Body of pancreas (tissue), 4 donors: ENCODE measurements around the gene WWOX. TPM values are rescaled to one million over a fixed set of nuclear protein-coding genes. Genes with fewer than 3 reads are reported as not detected.
A peak's percentile ranks its signal among the peaks of the same experiment; 100 is the strongest.

Experiments
- ATAC-seq: fragments of 150-250 bp; one replicate; pipeline ENCODE4 v1.9.1; 2016
- DNase-seq, 4 donors: peaks; one replicate each; pipeline ENCODE4 v3.0.0-alpha.2; 2019
- H3K27ac ChIP-seq, 4 donors: fragments of 200-600 bp; sonication (generic); 1 replicate in 3 of 4; 2 replicates in 1 of 4; pipeline versions ENCODE4 v1.5.1 to v1.6.1; 2016 to 2019; ENCODE audit warnings: mild to moderate bottlenecking in 1 of 4, mixed read lengths in 1 of 4, moderate library complexity in 1 of 4
- H3K27me3 ChIP-seq, 2 donors: fragments of 200-600 bp; sonication (generic); one replicate each; pipeline ENCODE4 v1.6.0; 2016; ENCODE audit warnings: mild to moderate bottlenecking in 1 of 2
- H3K36me3 ChIP-seq, 2 donors: fragments of 200-600 bp; sonication (generic); replicated peaks in 1 of 2; 2 replicates each; pipeline ENCODE4 v1.5.1; 2016; ENCODE audit warnings: low read depth in 2 of 2; ENCODE audit not compliant: insufficient read depth in 1 of 2
- H3K4me1 ChIP-seq: fragments of 200-600 bp; sonication (generic); one replicate; pipeline ENCODE4 v1.6.0; 2016
- H3K4me3 ChIP-seq, 2 donors: fragments of 200-600 bp; sonication (generic); 1 replicate in 1 of 2; 2 replicates in 1 of 2; pipeline ENCODE4 v1.5.1; 2016 to 2019
- H3K9me3 ChIP-seq, 3 donors: fragments of 200-600 bp; sonication (generic); 1 replicate in 2 of 3; 2 replicates in 1 of 3; pipeline ENCODE4 v1.5.1; 2016
- POLR2A ChIP-seq, 3 donors: fragments of 450-650 bp; IDR thresholded peaks; one replicate each; pipeline ENCODE4 v1.6.1; 2016; ENCODE audit warnings: antibody characterized with exemption in 3 of 3, mild to moderate bottlenecking in 2 of 3
- WGBS, 2 donors: methylation state at CpG; one replicate each; pipeline ENCODE4 v1.1.5; 2017; 5-methylcytosine and 5-hydroxymethylcytosine counted together
- intact Hi-C: fragments of 100-400 bp; cut with DNase I; formaldehyde crosslinking; loops from one replicate; pipeline ENCODE4 v1.15.1; 2023
- total RNA-seq, 2 donors: library from RNA; depleted of rRNA; stranded (reverse); fragments of >200 nt; gene quantifications; one replicate each; pipeline ENCODE4 v1.1.0, GENCODE V29; 2016
- TF ChIP-seq, protein P1 (sequence below), 7 experiments: fragments of 450-650 bp in 4 of 7; fragments of 200-600 bp in 3 of 7; sonication (generic) in 3 of 7; IDR thresholded peaks; one replicate each; pipeline ENCODE4 v1.5.1; 2016 to 2019; ENCODE audit warnings: antibody characterized with exemption in 7 of 7

WWOX gene
- total RNA-seq, 2 donors from 2014 or later, result 52.7 to 67.2 TPM

DNA sequence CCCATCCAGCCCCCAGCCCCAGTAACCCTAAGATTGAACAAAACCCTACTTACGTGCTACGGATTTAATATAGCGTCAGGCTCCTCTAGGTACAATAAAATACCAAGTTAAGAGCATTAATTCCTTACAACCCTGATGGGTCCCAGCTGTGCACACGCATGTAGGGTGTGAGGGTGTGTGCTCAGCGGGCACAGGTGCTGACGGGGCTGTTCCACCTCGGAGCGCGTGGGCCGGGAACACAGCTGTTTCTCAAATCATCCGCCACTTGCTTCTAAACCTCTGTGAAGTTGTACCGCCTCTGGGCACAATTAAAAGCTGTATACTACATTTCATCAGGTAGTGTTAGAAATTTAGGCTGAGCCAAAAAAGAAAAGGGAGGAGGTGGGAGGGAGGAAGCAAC lies 1022.5 kb downstream of the WWOX start:
- H3K4me1 ChIP-seq, result no peaks in the 10 kb centered on the region
- H3K4me3 ChIP-seq, result no peak overlapping the region
- TF ChIP-seq POLR2A (IDR thresholded peaks at IDR 0.05), result no peak
- H3K27ac ChIP-seq, result no peak overlapping the region
- WGBS, 2 donors, result 98 to 99% methylated on average over 12 of the region's 12 CpGs
- no peak for DNase-seq
- ATAC-seq, result no peak
- no peaks in the 10 kb centered on the region for H3K36me3 ChIP-seq
- peaks cover 0 to 6% (median 0%) of the 10 kb centered on the region in 3 donors for H3K9me3 ChIP-seq
- intact Hi-C loops, result no loop called here
- no peaks in the 10 kb centered on the region for H3K27me3 ChIP-seq

- Histone ChIP-seq H3K4me3 (no peak overlapping the region), H3K36me3 (no peaks in the 10 kb centered on the region), H3K9me3 (peaks cover 0 to 2% (median 0%) of the 10 kb centered on the region in 3 donors), H3K27ac (no peak overlapping the region), H3K4me1 (no peaks in the 10 kb centered on the region), H3K27me3 (no peaks in the 10 kb centered on the region)
- ATAC-seq (no peak), DNase-seq (no peak)
- no peak for TF ChIP-seq POLR2A (IDR thresholded peaks at IDR 0.05)
- TF ChIP-seq, protein P1, sequence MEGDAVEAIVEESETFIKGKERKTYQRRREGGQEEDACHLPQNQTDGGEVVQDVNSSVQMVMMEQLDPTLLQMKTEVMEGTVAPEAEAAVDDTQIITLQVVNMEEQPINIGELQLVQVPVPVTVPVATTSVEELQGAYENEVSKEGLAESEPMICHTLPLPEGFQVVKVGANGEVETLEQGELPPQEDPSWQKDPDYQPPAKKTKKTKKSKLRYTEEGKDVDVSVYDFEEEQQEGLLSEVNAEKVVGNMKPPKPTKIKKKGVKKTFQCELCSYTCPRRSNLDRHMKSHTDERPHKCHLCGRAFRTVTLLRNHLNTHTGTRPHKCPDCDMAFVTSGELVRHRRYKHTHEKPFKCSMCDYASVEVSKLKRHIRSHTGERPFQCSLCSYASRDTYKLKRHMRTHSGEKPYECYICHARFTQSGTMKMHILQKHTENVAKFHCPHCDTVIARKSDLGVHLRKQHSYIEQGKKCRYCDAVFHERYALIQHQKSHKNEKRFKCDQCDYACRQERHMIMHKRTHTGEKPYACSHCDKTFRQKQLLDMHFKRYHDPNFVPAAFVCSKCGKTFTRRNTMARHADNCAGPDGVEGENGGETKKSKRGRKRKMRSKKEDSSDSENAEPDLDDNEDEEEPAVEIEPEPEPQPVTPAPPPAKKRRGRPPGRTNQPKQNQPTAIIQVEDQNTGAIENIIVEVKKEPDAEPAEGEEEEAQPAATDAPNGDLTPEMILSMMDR (IDR thresholded peaks at IDR 0.05), result no peak
- WGBS, 2 donors, result 94 to 95% methylated on average over 7 to 8 of the region's 8 CpGs
- intact Hi-C loops, result no loop called here
These were observed 1022.9 kb downstream of the WWOX start for GRCh38 chr16:79122343-79122742.

- no peak for TF ChIP-seq POLR2A (IDR thresholded peaks at IDR 0.05)
- TF ChIP-seq, protein P1 (IDR thresholded peaks at IDR 0.05), result no peak
- no peak for ATAC-seq
- H3K27me3 ChIP-seq, result no peaks in the 10 kb centered on the region
- no peaks in the 10 kb centered on the region for H3K9me3 ChIP-seq
- DNase-seq, result no peak
- no peak overlapping the region for H3K27ac ChIP-seq
- intact Hi-C loops, result no loop called here
- H3K4me3 ChIP-seq, result no peak overlapping the region
- no peaks in the 10 kb centered on the region for H3K36me3 ChIP-seq
- WGBS, 2 donors, result 85 to 90% methylated on average over 18 of the region's 18 CpGs
- H3K4me1 ChIP-seq, result no peaks in the 10 kb centered on the region
These were observed 1024.7 kb downstream of the WWOX start for GRCh38 chr16:79124016-79124756.

DNA sequence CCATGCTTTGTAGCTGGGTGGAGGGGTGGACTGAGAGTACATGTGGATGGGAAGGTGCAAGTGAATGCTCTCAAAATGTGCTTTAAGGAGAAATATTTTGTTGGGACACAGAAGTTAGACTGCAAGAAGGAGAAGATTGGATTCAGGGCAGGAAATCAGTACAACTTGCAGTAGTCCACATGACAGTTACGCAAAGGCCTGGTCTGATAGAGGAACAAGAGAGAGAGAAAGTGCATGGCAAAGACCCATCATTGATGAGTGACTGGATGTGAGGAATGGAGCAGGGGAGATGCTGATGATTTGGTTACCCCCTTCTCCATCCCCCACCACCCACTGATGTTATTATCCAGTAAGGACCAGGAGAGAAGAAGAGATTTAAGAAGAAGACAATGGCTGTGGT lies 1028.3 kb downstream of the WWOX start:
- H3K27ac ChIP-seq, result no peak overlapping the region
- WGBS, 2 donors, result 92 to 96% methylated on average over 1 of the region's 1 CpG
- TF ChIP-seq POLR2A (IDR thresholded peaks at IDR 0.05), result no peak
- TF ChIP-seq, protein P1 (IDR thresholded peaks at IDR 0.05), result no peak
- no peaks in the 10 kb centered on the region for H3K9me3 ChIP-seq
- intact Hi-C loops, result no loop called here
- H3K4me1 ChIP-seq, result no peaks in the 10 kb centered on the region
- ATAC-seq, result no peak
- DNase-seq, result peak in 1 of 4 donors; percentile 9
- no peaks in the 10 kb centered on the region for H3K27me3 ChIP-seq
- no peaks in the 10 kb centered on the region for H3K36me3 ChIP-seq
- H3K4me3 ChIP-seq, result no peak overlapping the region

DNA sequence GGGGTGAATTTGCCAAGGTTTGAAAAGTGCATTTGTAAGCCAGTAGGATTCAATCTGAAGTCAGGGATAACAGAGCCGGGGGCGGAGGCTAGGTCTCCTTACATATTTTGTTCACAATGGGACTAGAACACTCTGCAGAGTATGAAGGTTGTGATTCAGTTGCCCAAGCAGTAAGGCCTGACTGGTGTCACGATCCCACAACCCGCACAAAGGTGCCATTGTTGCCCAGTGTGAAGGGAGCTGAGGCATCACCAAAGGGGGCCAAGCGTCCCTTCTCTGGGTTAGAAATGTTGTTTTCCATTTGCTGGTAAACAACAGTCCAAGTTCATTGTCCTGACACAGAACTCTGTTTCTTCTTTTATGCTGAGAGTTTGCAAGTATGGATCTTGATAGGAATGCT lies 1029.3 kb downstream of the WWOX start:
- no peaks in the 10 kb centered on the region for H3K27me3 ChIP-seq
- H3K27ac ChIP-seq, result no peak overlapping the region
- no peak for DNase-seq
- no peaks in the 10 kb centered on the region for H3K9me3 ChIP-seq
- no peak overlapping the region for H3K4me3 ChIP-seq
- no peak for TF ChIP-seq POLR2A (IDR thresholded peaks at IDR 0.05)
- TF ChIP-seq, protein P1 (IDR thresholded peaks at IDR 0.05), result no peak
- no peaks in the 10 kb centered on the region for H3K4me1 ChIP-seq
- no peak for ATAC-seq
- intact Hi-C loops, result no loop called here
- no peaks in the 10 kb centered on the region for H3K36me3 ChIP-seq
- 91 to 93% methylated on average over 5 of the region's 5 CpGs for WGBS, 2 donors
